Upper lobe of left lung (tissue), 4 donors: ENCODE measurements around the gene CA10.

Experiments
- CTCF ChIP-seq, 6 experiments: fragments of 450-650 bp in 4 of 6; fragments of 200-600 bp in 2 of 6; sonication (generic) in 2 of 6; IDR thresholded peaks; one replicate each; pipeline ENCODE4 v1.5.1; 2016 to 2019; ENCODE audit warnings: antibody characterized with exemption in 6 of 6
- POLR2A ChIP-seq, 4 donors: fragments of 450-650 bp; IDR thresholded peaks; one replicate each; pipeline ENCODE4 v1.5.1; 2016 to 2017; ENCODE audit warnings: antibody characterized with exemption in 4 of 4, mild to moderate bottlenecking in 2 of 4
- POLR2AphosphoS5 ChIP-seq, 2 donors: sonication (generic); formaldehyde crosslinking; IDR thresholded peaks; one replicate each; pipeline ENCODE4 v1.5.1; 2017; ENCODE audit warnings: antibody characterized with exemption in 2 of 2

- TF ChIP-seq CTCF (IDR thresholded peaks at IDR 0.05) (no peak), POLR2AphosphoS5 (IDR thresholded peaks at IDR 0.05) (no peak), POLR2A (IDR thresholded peaks at IDR 0.05) (no peak)
These were observed 196.8 kb downstream of the CA10 start for GRCh38 chr17:51961689-51962088.
